ENCODE results near the gene SPATA2L.

GRCh38 chr16:89746043-89746442, 44.5 kb upstream of the SPATA2L start:
- TF ChIP-seq CTCF (IDR thresholded peaks at IDR 0.05): no peak
- TF ChIP-seq POLR2A (IDR thresholded peaks at IDR 0.05): no peak
- TF ChIP-seq POLR2AphosphoS5 (IDR thresholded peaks at IDR 0.05): no peak
